ENCODE results near the gene CNOT1.
"Not testable (repeated sequence)": the region's sequence is repeated elsewhere in the genome, so short reads cannot be mapped to it uniquely, and the experiment has no call there.

The CNOT1 gene

GRCh38 chr16:58500430-58501241, 129.0 kb downstream of the CNOT1 start:
- peak; percentile 17 for DNase-seq

GRCh38 chr16:58499615-58500351, 129.8 kb downstream of the CNOT1 start, which contains the start of gene NDRG4:
TSS of gene NDRG4 (plus strand) at chr16:58500143. CDS start at chr16:58500249, 106 bp downstream.
- peak; percentile 17 for DNase-seq

- no peak for DNase-seq
Observed at GRCh38 chr16:58499092-58499511, 130.5 kb downstream of the CNOT1 start.

- no peak for DNase-seq
Observed at GRCh38 chr16:58498341-58499091, 131.1 kb downstream of the CNOT1 start.

- no peak for DNase-seq
Observed at GRCh38 chr16:58497935-58498334, 131.7 kb downstream of the CNOT1 start.

- no peak for DNase-seq
Observed at GRCh38 chr16:58497468-58497867, 132.2 kb downstream of the CNOT1 start.

- no peak for DNase-seq
Observed at GRCh38 chr16:58495521-58496331, 133.9 kb downstream of the CNOT1 start.

GRCh38 chr16:58494981-58495520, 134.6 kb downstream of the CNOT1 start:
- peak; percentile 52 for DNase-seq

- DNase-seq: no peak
Observed at GRCh38 chr16:58493756-58494431, 135.7 kb downstream of the CNOT1 start.

- DNase-seq: no peak
Observed at GRCh38 chr16:58492735-58493134, 136.9 kb downstream of the CNOT1 start.

GRCh38 chr16:58492066-58492465, 137.6 kb downstream of the CNOT1 start:
- DNase-seq: no peak

- not testable (repeated sequence) for DNase-seq
Observed at GRCh38 chr16:58490539-58490938, 139.1 kb downstream of the CNOT1 start.

GRCh38 chr16:58490065-58490464, 139.6 kb downstream of the CNOT1 start:
- DNase-seq: no peak

- DNase-seq: no peak
Observed at GRCh38 chr16:58488531-58488930, 141.1 kb downstream of the CNOT1 start.

- DNase-seq: peak; percentile 70
Observed at GRCh38 chr16:58487566-58488351, 141.9 kb downstream of the CNOT1 start.

GRCh38 chr16:58485184-58485887, 144.3 kb downstream of the CNOT1 start:
- no peak for DNase-seq

GRCh38 chr16:58481931-58482330, 147.7 kb downstream of the CNOT1 start:
- DNase-seq: no peak

- no peak for DNase-seq
Observed at GRCh38 chr16:58481226-58481869, 148.3 kb downstream of the CNOT1 start.

GRCh38 chr16:58478427-58478826, 151.2 kb downstream of the CNOT1 start:
- DNase-seq: no peak

Measured in activated naive CD4-positive, alpha-beta T cell treated with Interleukin-2 at 50 U/mL for 16 hours (primary cell).